Fibroblast of lung (primary cell): Measurements from ENCODE around the gene ZNF226.
"Not testable (repeated sequence)": the region's sequence is repeated elsewhere in the genome, so short reads cannot be mapped to it uniquely, and the experiment has no call there.

Source experiments
- EZH2 ChIP-seq: IDR thresholded peaks from 2 replicates; pipeline ENCODE4 v1.5.1; 2012; ENCODE audit warnings: low read length, control low read depth, mild to moderate bottlenecking; ENCODE audit errors: missing control alignments
- TF ChIP-seq, protein P1 (sequence below), 2 donors: IDR thresholded peaks in 1 of 2; conservative IDR thresholded peaks in 1 of 2; 1 replicate in 1 of 2; 2 replicates in 1 of 2; pipeline ENCODE4 v1.5.1; 2011 to 2012; ENCODE audit warnings: low read length in 2 of 2, control low read depth in 1 of 2, inconsistent platforms in 1 of 2, low read depth in 1 of 2, mild to moderate bottlenecking in 1 of 2

DNA sequence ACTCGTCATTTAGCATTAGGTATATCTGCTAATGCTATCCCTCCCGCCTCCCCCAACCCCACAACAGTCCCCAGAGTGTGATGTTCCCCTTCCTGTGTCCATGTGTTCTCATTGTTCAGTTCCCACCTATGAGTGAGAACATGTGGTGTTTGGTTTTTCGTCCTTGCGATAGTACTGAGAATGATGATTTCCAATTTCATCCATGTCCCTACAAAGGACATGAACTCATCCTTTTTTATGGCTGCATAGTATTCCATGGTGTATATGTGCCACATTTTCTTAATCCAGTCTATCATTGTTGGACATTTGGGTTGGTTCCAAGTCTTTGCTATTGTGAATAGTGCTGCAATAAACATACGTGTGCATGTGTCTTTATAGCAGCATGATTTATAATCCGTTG is 55.9 kb downstream of the ZNF226 start:
- TF ChIP-seq, protein P1, sequence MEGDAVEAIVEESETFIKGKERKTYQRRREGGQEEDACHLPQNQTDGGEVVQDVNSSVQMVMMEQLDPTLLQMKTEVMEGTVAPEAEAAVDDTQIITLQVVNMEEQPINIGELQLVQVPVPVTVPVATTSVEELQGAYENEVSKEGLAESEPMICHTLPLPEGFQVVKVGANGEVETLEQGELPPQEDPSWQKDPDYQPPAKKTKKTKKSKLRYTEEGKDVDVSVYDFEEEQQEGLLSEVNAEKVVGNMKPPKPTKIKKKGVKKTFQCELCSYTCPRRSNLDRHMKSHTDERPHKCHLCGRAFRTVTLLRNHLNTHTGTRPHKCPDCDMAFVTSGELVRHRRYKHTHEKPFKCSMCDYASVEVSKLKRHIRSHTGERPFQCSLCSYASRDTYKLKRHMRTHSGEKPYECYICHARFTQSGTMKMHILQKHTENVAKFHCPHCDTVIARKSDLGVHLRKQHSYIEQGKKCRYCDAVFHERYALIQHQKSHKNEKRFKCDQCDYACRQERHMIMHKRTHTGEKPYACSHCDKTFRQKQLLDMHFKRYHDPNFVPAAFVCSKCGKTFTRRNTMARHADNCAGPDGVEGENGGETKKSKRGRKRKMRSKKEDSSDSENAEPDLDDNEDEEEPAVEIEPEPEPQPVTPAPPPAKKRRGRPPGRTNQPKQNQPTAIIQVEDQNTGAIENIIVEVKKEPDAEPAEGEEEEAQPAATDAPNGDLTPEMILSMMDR (conservative IDR thresholded peaks at IDR 0.05 in 1 of 2, IDR thresholded peaks at IDR 0.05 in 1 of 2; ENCODE audit: low read depth in 1 of 2, low read length in 2 of 2): not testable (repeated sequence)
- not testable (repeated sequence) for TF ChIP-seq EZH2
